ENCODE data around the gene ZNF101. TPM values are rescaled to one million over a fixed set of nuclear protein-coding genes. Genes with fewer than 3 reads are reported as not detected.
A peak's percentile ranks its signal among the peaks of the same experiment; 100 is the strongest.

Gene ZNF101
- total and polyA plus RNA-seq, 2 experiments from 2014 or later, result 5.9 to 6.0 TPM

- H3K36me3 ChIP-seq, result peaks cover 47% of the 10 kb centered on the region
- H3K4me3 ChIP-seq, result no peak overlapping the region
- no peak overlapping the region for H3K27ac ChIP-seq
- H3K27me3 ChIP-seq, result no peaks in the 10 kb centered on the region
- no peak for TF ChIP-seq CTCF (IDR thresholded peaks at IDR 0.05; ENCODE audit: low read depth, low read length)
- no peak for DNase-seq (ENCODE audit: low read depth in 1 of 2, low spot score in 1 of 2)
- no peaks in the 10 kb centered on the region for H3K9me3 ChIP-seq (ENCODE audit: low read depth)
- H3K4me1 ChIP-seq (ENCODE audit: low read depth), result no peaks in the 10 kb centered on the region
Measured at GRCh38 chr19:19655051-19655594, 13.5 kb upstream of the ZNF101 start.

- Histone ChIP-seq H3K9me3 (ENCODE audit: low read depth) (no peaks in the 10 kb centered on the region), H3K27me3 (no peaks in the 10 kb centered on the region), H3K4me1 (ENCODE audit: low read depth) (no peaks in the 10 kb centered on the region), H3K4me3 (no peak overlapping the region), H3K36me3 (peaks cover 42% of the 10 kb centered on the region), H3K27ac (no peak overlapping the region)
- no peak for TF ChIP-seq CTCF (IDR thresholded peaks at IDR 0.05; ENCODE audit: low read depth, low read length)
- DNase-seq (ENCODE audit: low read depth in 1 of 2, low spot score in 1 of 2), result no peak
Measured at GRCh38 chr19:19655641-19656343, 12.8 kb upstream of the ZNF101 start.

- H3K4me1 ChIP-seq (ENCODE audit: low read depth), result no peaks in the 10 kb centered on the region
- no peak overlapping the region for H3K4me3 ChIP-seq
- DNase-seq (ENCODE audit: low read depth in 1 of 2, low spot score in 1 of 2), result no peak
- no peaks in the 10 kb centered on the region for H3K9me3 ChIP-seq (ENCODE audit: low read depth)
- peaks cover 37% of the 10 kb centered on the region for H3K36me3 ChIP-seq
- no peak for TF ChIP-seq CTCF (IDR thresholded peaks at IDR 0.05; ENCODE audit: low read depth, low read length)
- H3K27ac ChIP-seq, result no peak overlapping the region
- H3K27me3 ChIP-seq, result no peaks in the 10 kb centered on the region
Measured at GRCh38 chr19:19656451-19657396, 11.9 kb upstream of the ZNF101 start.

GRCh38 chr19:19657397-19657783, 11.2 kb upstream of the ZNF101 start:
- H3K36me3 ChIP-seq, result peaks cover 37% of the 10 kb centered on the region
- no peak overlapping the region for H3K27ac ChIP-seq
- peak in 1 of 2 donors; percentile 14 for DNase-seq (ENCODE audit: low read depth in 1 of 2, low spot score in 1 of 2)
- peaks cover 1% of the 10 kb centered on the region for H3K4me1 ChIP-seq (ENCODE audit: low read depth)
- no peaks in the 10 kb centered on the region for H3K27me3 ChIP-seq
- no peaks in the 10 kb centered on the region for H3K9me3 ChIP-seq (ENCODE audit: low read depth)
- no peak overlapping the region for H3K4me3 ChIP-seq
- no peak for TF ChIP-seq CTCF (IDR thresholded peaks at IDR 0.05; ENCODE audit: low read depth, low read length)

GRCh38 chr19:19659646-19660245, 8.9 kb upstream of the ZNF101 start:
- H3K4me1 ChIP-seq (ENCODE audit: low read depth), result peaks cover 4% of the 10 kb centered on the region
- H3K27me3 ChIP-seq, result no peaks in the 10 kb centered on the region
- H3K36me3 ChIP-seq, result peaks cover 23% of the 10 kb centered on the region
- no peak overlapping the region for H3K4me3 ChIP-seq
- no peak for DNase-seq (ENCODE audit: low read depth in 1 of 2, low spot score in 1 of 2)
- no peak for TF ChIP-seq CTCF (IDR thresholded peaks at IDR 0.05; ENCODE audit: low read depth, low read length)
- no peak overlapping the region for H3K27ac ChIP-seq
- H3K9me3 ChIP-seq (ENCODE audit: low read depth), result no peaks in the 10 kb centered on the region
